ENCODE results near the gene CARD8.

Gene CARD8

DNA sequence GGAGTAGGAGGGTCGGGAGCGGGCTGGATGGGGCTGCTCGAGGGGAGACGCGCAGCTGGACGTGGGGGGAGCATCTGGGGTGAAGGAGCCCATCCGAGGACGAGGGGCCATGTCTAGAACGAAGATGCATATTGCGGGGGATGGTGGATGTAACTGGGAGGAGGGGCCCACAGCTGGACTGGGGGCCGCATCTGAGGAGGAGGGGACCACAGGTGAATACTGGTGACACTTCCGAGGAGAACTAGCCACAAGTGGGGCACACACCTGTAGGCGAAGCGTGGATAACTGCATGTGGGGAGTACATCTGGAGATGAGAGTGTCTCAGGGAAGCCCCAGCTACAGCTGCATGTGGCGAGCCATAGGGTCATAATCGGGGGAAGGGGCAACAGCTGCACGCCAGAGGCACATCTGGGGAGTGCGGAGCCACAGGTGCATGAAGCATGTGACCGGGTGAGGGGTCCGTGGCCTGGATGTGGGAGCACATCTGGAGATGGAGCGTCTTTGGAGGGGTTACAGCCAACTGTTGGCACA lies 84.8 kb downstream of the CARD8 start:
- Histone ChIP-seq H3K27me3 (ENCODE audit: control insufficient read depth in 1 of 2, insufficient read depth in 2 of 2, low read length in 2 of 2) (no peaks in the 10 kb centered on the region), H3K4me1 (ENCODE audit: control insufficient read depth, insufficient read depth, low read length) (peaks cover 13% of the 10 kb centered on the region), H3K27ac (ENCODE audit: low read length) (peak overlapping the region; percentile 71), H3K36me3 (ENCODE audit: control insufficient read depth in 2 of 2, insufficient read depth in 2 of 2, low read length in 2 of 2) (peaks cover 10 to 14% of the 10 kb centered on the region in 2 donors), H3K9me3 (ENCODE audit: control insufficient read depth in 2 of 2, low read length in 2 of 2) (no peaks in the 10 kb centered on the region), H3K9ac (ENCODE audit: low read length in 2 of 2) (peak overlapping the region; percentile 50 to 81), H3K4me3 (ENCODE audit: low read length in 2 of 2) (peak overlapping the region; percentile 74 to 87)

DNA sequence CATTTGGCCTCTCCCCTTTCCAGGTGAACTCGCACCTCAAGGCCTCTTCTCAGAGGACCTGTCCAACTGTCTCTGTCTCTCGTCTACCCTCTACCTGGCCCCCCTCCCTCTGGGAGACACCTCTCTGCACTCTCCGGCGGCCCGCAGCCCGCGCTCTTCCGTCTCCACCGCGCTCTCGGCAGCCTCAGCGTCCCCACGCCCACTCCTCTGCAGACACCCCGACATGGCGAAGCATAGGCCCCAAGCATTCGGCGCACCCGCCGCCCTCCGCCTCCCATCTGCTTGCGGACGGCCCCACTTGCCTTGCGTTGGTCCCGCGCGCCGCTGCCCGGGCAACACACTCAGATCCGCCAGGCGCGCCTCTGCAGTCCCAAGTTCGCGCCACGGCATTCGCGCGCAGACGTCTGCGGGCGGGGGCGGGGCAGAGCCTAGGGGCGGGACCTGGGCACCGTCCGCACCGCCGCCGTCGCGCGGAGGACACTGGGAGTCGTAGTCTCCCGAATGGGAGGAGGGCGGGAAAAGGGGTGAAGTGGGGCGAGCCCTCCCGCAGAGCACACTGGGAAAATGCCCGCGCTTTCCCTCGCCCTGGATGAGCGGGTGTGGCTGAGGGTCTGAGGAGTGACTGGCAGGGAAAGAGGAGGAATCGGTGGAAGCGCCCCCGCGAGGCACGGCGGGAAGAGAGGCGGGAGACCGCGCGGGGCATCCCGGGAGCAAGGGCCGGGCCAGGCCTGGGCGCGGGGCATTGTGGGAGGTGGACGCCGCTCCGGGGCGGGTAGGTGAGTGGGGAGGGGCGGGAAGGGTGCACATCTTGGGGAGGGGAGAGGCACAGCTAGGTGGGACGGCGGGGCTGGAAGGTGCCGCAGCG lies 85.5 kb downstream of the CARD8 start, which contains the start of the genes LIG1 and ZSWIM9:
Gene LIG1, minus strand, starts transcription at position 406 of the 865 bp plus-strand sequence. CDS start 4,778 bp downstream, outside the sequence.
Gene ZSWIM9, plus strand, starts transcription at position 742 of the 865 bp plus-strand sequence. CDS start 1,123 bp downstream, outside the sequence.
- no peaks in the 10 kb centered on the region for H3K9me3 ChIP-seq (ENCODE audit: control insufficient read depth in 2 of 2, low read length in 2 of 2)
- H3K27me3 ChIP-seq (ENCODE audit: control insufficient read depth in 1 of 2, insufficient read depth in 2 of 2, low read length in 2 of 2) = no peaks in the 10 kb centered on the region
- peaks cover 13% of the 10 kb centered on the region for H3K4me1 ChIP-seq (ENCODE audit: control insufficient read depth, insufficient read depth, low read length)
- peaks cover 10 to 14% of the 10 kb centered on the region in 2 donors for H3K36me3 ChIP-seq (ENCODE audit: control insufficient read depth in 2 of 2, insufficient read depth in 2 of 2, low read length in 2 of 2)
- H3K4me3 ChIP-seq (ENCODE audit: low read length in 2 of 2) = peak within 1 kb of the TSS; percentile 74 to 87
- peak within 1 kb of the TSS; percentile 71 for H3K27ac ChIP-seq (ENCODE audit: low read length)
- peak within 1 kb of the TSS; percentile 50 to 87 for H3K9ac ChIP-seq (ENCODE audit: low read length in 2 of 2)

DNA sequence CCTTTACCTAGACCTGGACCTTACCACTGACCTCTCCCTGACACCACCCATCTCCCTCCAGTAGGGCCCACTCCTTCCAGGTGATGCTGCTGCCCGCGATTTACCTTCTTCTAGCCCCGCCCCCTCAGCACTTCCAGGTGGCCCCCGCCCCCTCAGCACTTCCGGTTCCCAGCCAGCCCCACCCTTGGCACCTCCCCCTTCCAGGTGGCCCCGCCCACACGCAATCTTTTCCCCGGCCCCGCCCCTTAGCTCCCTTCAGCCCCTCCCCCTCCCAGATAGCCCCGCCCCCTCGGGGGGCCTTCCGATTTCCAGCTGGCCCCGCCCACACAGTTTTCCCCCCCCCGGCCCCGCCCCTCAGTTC lies 86.2 kb downstream of the CARD8 start:
- Histone ChIP-seq H3K27me3 (ENCODE audit: control insufficient read depth in 1 of 2, insufficient read depth in 2 of 2, low read length in 2 of 2) (no peaks in the 10 kb centered on the region), H3K27ac (ENCODE audit: low read length) (peak overlapping the region; percentile 71), H3K9me3 (ENCODE audit: control insufficient read depth in 2 of 2, low read length in 2 of 2) (no peaks in the 10 kb centered on the region), H3K9ac (ENCODE audit: low read length in 2 of 2) (no peak overlapping the region), H3K36me3 (ENCODE audit: control insufficient read depth in 2 of 2, insufficient read depth in 2 of 2, low read length in 2 of 2) (peaks cover 7 to 12% of the 10 kb centered on the region in 2 donors), H3K4me1 (ENCODE audit: control insufficient read depth, insufficient read depth, low read length) (peaks cover 13% of the 10 kb centered on the region), H3K4me3 (ENCODE audit: low read length in 2 of 2) (peak overlapping the region; percentile 25 to 87)

DNA sequence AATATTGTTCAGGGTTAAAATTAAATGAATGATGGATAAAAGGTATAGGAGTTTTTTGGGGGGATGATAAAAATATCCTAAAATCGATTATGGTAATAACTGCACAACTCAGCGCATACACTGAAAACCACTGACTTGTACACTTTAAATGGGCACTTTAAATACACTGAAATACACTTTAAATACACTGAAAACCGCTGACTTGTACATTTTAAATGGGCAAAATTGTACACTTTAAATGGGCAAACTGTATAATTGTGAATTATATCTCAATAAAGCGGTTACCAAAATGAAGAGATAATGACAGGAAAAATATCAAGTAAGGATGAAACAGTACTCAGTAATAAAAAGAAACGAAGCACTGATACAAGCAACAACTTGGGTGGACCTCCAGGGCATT lies 87.0 kb downstream of the CARD8 start:
- Histone ChIP-seq H3K27me3 (ENCODE audit: control insufficient read depth in 1 of 2, insufficient read depth in 2 of 2, low read length in 2 of 2) (no peaks in the 10 kb centered on the region), H3K36me3 (ENCODE audit: control insufficient read depth in 2 of 2, insufficient read depth in 2 of 2, low read length in 2 of 2) (peaks cover 0 to 4% of the 10 kb centered on the region in 2 donors), H3K4me3 (ENCODE audit: low read length in 2 of 2) (no peak overlapping the region), H3K9me3 (ENCODE audit: control insufficient read depth in 2 of 2, low read length in 2 of 2) (no peaks in the 10 kb centered on the region), H3K9ac (ENCODE audit: low read length in 2 of 2) (no peak overlapping the region), H3K4me1 (ENCODE audit: control insufficient read depth, insufficient read depth, low read length) (peaks cover 13% of the 10 kb centered on the region), H3K27ac (ENCODE audit: low read length) (no peak overlapping the region)

DNA sequence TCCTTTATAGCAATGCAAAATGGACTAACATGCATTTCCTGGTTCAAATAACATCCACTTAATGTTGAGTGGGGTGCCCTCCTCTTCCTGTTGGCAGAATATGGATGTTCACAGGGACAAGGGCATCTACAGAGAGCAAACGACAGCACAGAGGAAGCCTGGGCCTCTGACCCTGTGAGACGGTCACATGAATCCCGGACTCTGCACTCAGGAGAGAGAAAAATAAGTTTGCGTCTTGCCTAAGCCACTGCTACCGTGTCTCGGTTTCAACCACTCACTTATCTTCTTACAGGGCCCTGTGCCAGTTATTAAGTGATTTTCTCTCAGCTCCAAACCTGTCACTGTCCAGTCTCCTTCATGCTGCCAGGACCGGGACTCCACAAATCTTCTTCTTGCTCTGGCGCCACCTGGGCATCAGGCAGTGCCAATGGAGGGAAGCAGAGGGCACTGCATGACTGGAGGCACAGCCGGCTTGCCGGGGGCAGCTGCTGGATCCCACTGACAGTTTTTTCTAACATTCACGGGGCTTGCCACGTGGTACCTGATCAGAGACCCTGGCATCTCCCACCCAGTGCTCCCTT lies 97.4 kb downstream of the CARD8 start:
- Histone ChIP-seq H3K4me3 (ENCODE audit: low read length in 2 of 2) (no peak overlapping the region), H3K9me3 (ENCODE audit: control insufficient read depth in 2 of 2, low read length in 2 of 2) (no peaks in the 10 kb centered on the region), H3K27ac (ENCODE audit: low read length) (no peak overlapping the region), H3K27me3 (ENCODE audit: control insufficient read depth in 1 of 2, insufficient read depth in 2 of 2, low read length in 2 of 2) (no peaks in the 10 kb centered on the region), H3K4me1 (ENCODE audit: control insufficient read depth, insufficient read depth, low read length) (no peaks in the 10 kb centered on the region), H3K9ac (ENCODE audit: low read length in 2 of 2) (no peak overlapping the region), H3K36me3 (ENCODE audit: control insufficient read depth in 2 of 2, insufficient read depth in 2 of 2, low read length in 2 of 2) (peaks cover 0 to 6% of the 10 kb centered on the region in 2 donors)

Data from stomach smooth muscle (tissue), 2 donors.